Neutrophil (primary cell): ENCODE measurements around the gene MOGAT2.

Experiments
- H3K27ac ChIP-seq: fragments of 200-600 bp; sonication (generic); 2 replicates; pipeline ENCODE4 v1.5.1; 2016; ENCODE audit warnings: mild to moderate bottlenecking, moderate library complexity
- H3K27me3 ChIP-seq: fragments of 200-600 bp; sonication (generic); 2 replicates; pipeline ENCODE4 v1.6.0; 2016; ENCODE audit warnings: mild to moderate bottlenecking
- H3K36me3 ChIP-seq: fragments of 200-600 bp; sonication (generic); 2 replicates; pipeline ENCODE4 v1.5.1; 2017
- H3K4me1 ChIP-seq, 2 experiments: fragments of 200-600 bp in 1 of 2; sonication (generic) in 1 of 2; 1 replicate in 1 of 2; 2 replicates in 1 of 2; pipeline versions ENCODE4 v1.5.1 to v1.6.1; 2013 to 2016; ENCODE audit warnings: low read depth in 1 of 2, low read length in 1 of 2, mild to moderate bottlenecking in 1 of 2, moderate library complexity in 1 of 2; ENCODE audit not compliant: control insufficient read depth in 1 of 2, insufficient read depth in 1 of 2
- H3K4me3 ChIP-seq, 2 experiments: fragments of 200-600 bp in 1 of 2; sonication (generic) in 1 of 2; 1 replicate in 1 of 2; 2 replicates in 1 of 2; pipeline ENCODE4 v1.5.1; 2013 to 2016; ENCODE audit warnings: low read depth in 1 of 2, low read length in 1 of 2, mild to moderate bottlenecking in 1 of 2, moderate library complexity in 1 of 2
- H3K9me3 ChIP-seq: fragments of 200-600 bp; sonication (generic); 2 replicates; pipeline ENCODE4 v1.5.1; 2016
- CTCF ChIP-seq: fragments of 200-600 bp; sonication (generic); IDR thresholded peaks from 2 replicates; pipeline ENCODE4 v1.5.1; 2016; ENCODE audit warnings: antibody characterized with exemption

The MOGAT2 gene

GRCh38 chr11:75721852-75722668, 4.4 kb downstream of the MOGAT2 start:
- Histone ChIP-seq H3K27me3 (no peaks in the 10 kb centered on the region), H3K4me3 (no peak overlapping the region), H3K4me1 (no peaks in the 10 kb centered on the region), H3K27ac (no peak overlapping the region), H3K9me3 (no peaks in the 10 kb centered on the region), H3K36me3 (no peaks in the 10 kb centered on the region)
- TF ChIP-seq CTCF = no peak

GRCh38 chr11:75722669-75723042, 5.0 kb downstream of the MOGAT2 start:
- no peak overlapping the region for H3K4me3 ChIP-seq
- H3K9me3 ChIP-seq = no peaks in the 10 kb centered on the region
- H3K27me3 ChIP-seq = no peaks in the 10 kb centered on the region
- H3K27ac ChIP-seq = no peak overlapping the region
- no peak for TF ChIP-seq CTCF
- H3K36me3 ChIP-seq = no peaks in the 10 kb centered on the region
- no peaks in the 10 kb centered on the region for H3K4me1 ChIP-seq

GRCh38 chr11:75725547-75726320, 8.1 kb downstream of the MOGAT2 start:
- no peaks in the 10 kb centered on the region for H3K9me3 ChIP-seq
- no peaks in the 10 kb centered on the region for H3K4me1 ChIP-seq
- H3K36me3 ChIP-seq = no peaks in the 10 kb centered on the region
- TF ChIP-seq CTCF = no peak
- no peak overlapping the region for H3K27ac ChIP-seq
- no peak overlapping the region for H3K4me3 ChIP-seq
- H3K27me3 ChIP-seq = no peaks in the 10 kb centered on the region

GRCh38 chr11:75728992-75729391, 11.4 kb downstream of the MOGAT2 start:
- Histone ChIP-seq H3K9me3 (no peaks in the 10 kb centered on the region), H3K4me3 (no peak overlapping the region), H3K4me1 (no peaks in the 10 kb centered on the region), H3K36me3 (no peaks in the 10 kb centered on the region), H3K27me3 (no peaks in the 10 kb centered on the region), H3K27ac (no peak overlapping the region)
- no peak for TF ChIP-seq CTCF

- no peak for TF ChIP-seq CTCF
- Histone ChIP-seq H3K4me1 (no peaks in the 10 kb centered on the region), H3K27me3 (no peaks in the 10 kb centered on the region), H3K4me3 (no peak overlapping the region), H3K36me3 (no peaks in the 10 kb centered on the region), H3K9me3 (no peaks in the 10 kb centered on the region), H3K27ac (no peak overlapping the region)
Measured at GRCh38 chr11:75731095-75731494, 13.5 kb downstream of the MOGAT2 start.
